Measurements from ENCODE around the gene FOXL3. TPM values are rescaled to one million over a fixed set of nuclear protein-coding genes. Genes with fewer than 3 reads are reported as not detected.
A peak's percentile ranks its signal among the peaks of the same experiment; 100 is the strongest.

FOXL3 gene
- total RNA-seq, 1 donor from 2014 or later: not detected

- no peak for DNase-seq
- Histone ChIP-seq H3K4me3 (no peak overlapping the region), H3K9me3 (no peaks in the 10 kb centered on the region), H3K27ac (no peak overlapping the region), H3K4me1 (no peaks in the 10 kb centered on the region), H3K36me3 (no peaks in the 10 kb centered on the region), H3K27me3 (no peaks in the 10 kb centered on the region)
- ATAC-seq: peak; percentile 16
- no peak for TF ChIP-seq CTCF (IDR thresholded peaks at IDR 0.05)
- intact Hi-C loops (cut with DNase I): no loop called here
Measured at GRCh38 chr7:276230-276835, 13.6 kb upstream of the FOXL3 start.

- no peak overlapping the region for H3K4me3 ChIP-seq
- intact Hi-C loops (cut with DNase I): no loop called here
- no peaks in the 10 kb centered on the region for H3K27me3 ChIP-seq
- ATAC-seq (no peak), DNase-seq (no peak)
- no peak for TF ChIP-seq CTCF (IDR thresholded peaks at IDR 0.05)
- no peak overlapping the region for H3K27ac ChIP-seq
- H3K36me3 ChIP-seq: no peaks in the 10 kb centered on the region
- no peaks in the 10 kb centered on the region for H3K4me1 ChIP-seq
- no peaks in the 10 kb centered on the region for H3K9me3 ChIP-seq
Measured at GRCh38 chr7:277228-277627, 12.7 kb upstream of the FOXL3 start.

- no peaks in the 10 kb centered on the region for H3K27me3 ChIP-seq
- intact Hi-C loops (cut with DNase I): no loop called here
- H3K9me3 ChIP-seq: no peaks in the 10 kb centered on the region
- H3K27ac ChIP-seq: no peak overlapping the region
- DNase-seq (no peak), ATAC-seq (no peak)
- TF ChIP-seq CTCF (IDR thresholded peaks at IDR 0.05): no peak
- no peaks in the 10 kb centered on the region for H3K4me1 ChIP-seq
- H3K4me3 ChIP-seq: no peak overlapping the region
- no peaks in the 10 kb centered on the region for H3K36me3 ChIP-seq
Measured at GRCh38 chr7:278081-278480, 11.9 kb upstream of the FOXL3 start.

- intact Hi-C loops (cut with DNase I): no loop called here
- DNase-seq (no peak), ATAC-seq (no peak)
- Histone ChIP-seq H3K4me1 (no peaks in the 10 kb centered on the region), H3K4me3 (no peak overlapping the region), H3K36me3 (no peaks in the 10 kb centered on the region), H3K9me3 (no peaks in the 10 kb centered on the region), H3K27ac (no peak overlapping the region), H3K27me3 (no peaks in the 10 kb centered on the region)
- no peak for TF ChIP-seq CTCF (IDR thresholded peaks at IDR 0.05)
Measured at GRCh38 chr7:279821-280220, 10.1 kb upstream of the FOXL3 start.

GRCh38 chr7:280461-280860 lies 9.5 kb upstream of the FOXL3 start:
- H3K4me1 ChIP-seq: no peaks in the 10 kb centered on the region
- H3K27ac ChIP-seq: no peak overlapping the region
- DNase-seq (no peak), ATAC-seq (no peak)
- TF ChIP-seq CTCF (IDR thresholded peaks at IDR 0.05): no peak
- H3K4me3 ChIP-seq: no peak overlapping the region
- no peaks in the 10 kb centered on the region for H3K9me3 ChIP-seq
- no peaks in the 10 kb centered on the region for H3K27me3 ChIP-seq
- H3K36me3 ChIP-seq: no peaks in the 10 kb centered on the region
- intact Hi-C loops (cut with DNase I): no loop called here

GRCh38 chr7:281637-282036 lies 8.3 kb upstream of the FOXL3 start:
- ATAC-seq: no peak
- no peaks in the 10 kb centered on the region for H3K36me3 ChIP-seq
- no peaks in the 10 kb centered on the region for H3K9me3 ChIP-seq
- intact Hi-C loops (cut with DNase I): no loop called here
- H3K27me3 ChIP-seq: no peaks in the 10 kb centered on the region
- H3K4me1 ChIP-seq: no peaks in the 10 kb centered on the region
- H3K27ac ChIP-seq: no peak overlapping the region
- no peak for TF ChIP-seq CTCF (IDR thresholded peaks at IDR 0.05)
- no peak overlapping the region for H3K4me3 ChIP-seq
- DNase-seq: no peak
